ENCODE measurements around the gene NXPH1.

NXPH1 gene

DNA sequence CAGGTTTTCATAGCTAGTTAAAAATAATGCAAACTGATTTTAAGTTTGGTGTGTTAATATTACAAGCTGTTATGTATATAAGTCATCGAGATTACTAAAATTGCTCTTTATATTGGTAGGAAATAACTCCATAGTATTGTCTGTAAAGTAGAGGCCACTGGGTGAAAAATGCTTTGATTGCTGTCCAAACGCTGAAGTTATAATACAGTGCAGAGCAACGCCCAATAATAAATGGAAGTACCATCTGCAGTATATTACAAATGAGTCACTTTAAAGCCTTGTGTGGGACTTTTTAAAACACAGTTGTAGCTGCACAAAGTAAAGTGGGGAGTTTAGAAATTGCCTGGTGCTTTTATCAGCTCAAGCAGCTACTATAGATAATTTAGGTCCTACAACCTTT lies 196.1 kb downstream of the NXPH1 start:
- in situ Hi-C loops (cut with MboI; ENCODE audit: low pct_unique_long_range_greater_than_20kb, low sequenced_read_pairs, unreplicated experiment), result no loop called here
- TF ChIP-seq, protein P1, sequence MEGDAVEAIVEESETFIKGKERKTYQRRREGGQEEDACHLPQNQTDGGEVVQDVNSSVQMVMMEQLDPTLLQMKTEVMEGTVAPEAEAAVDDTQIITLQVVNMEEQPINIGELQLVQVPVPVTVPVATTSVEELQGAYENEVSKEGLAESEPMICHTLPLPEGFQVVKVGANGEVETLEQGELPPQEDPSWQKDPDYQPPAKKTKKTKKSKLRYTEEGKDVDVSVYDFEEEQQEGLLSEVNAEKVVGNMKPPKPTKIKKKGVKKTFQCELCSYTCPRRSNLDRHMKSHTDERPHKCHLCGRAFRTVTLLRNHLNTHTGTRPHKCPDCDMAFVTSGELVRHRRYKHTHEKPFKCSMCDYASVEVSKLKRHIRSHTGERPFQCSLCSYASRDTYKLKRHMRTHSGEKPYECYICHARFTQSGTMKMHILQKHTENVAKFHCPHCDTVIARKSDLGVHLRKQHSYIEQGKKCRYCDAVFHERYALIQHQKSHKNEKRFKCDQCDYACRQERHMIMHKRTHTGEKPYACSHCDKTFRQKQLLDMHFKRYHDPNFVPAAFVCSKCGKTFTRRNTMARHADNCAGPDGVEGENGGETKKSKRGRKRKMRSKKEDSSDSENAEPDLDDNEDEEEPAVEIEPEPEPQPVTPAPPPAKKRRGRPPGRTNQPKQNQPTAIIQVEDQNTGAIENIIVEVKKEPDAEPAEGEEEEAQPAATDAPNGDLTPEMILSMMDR (IDR thresholded peaks at IDR 0.05; ENCODE audit: extremely low read depth, insufficient read depth, missing control alignments), result no peak
- DNase-seq (ENCODE audit: low spot score), result no peak

DNA sequence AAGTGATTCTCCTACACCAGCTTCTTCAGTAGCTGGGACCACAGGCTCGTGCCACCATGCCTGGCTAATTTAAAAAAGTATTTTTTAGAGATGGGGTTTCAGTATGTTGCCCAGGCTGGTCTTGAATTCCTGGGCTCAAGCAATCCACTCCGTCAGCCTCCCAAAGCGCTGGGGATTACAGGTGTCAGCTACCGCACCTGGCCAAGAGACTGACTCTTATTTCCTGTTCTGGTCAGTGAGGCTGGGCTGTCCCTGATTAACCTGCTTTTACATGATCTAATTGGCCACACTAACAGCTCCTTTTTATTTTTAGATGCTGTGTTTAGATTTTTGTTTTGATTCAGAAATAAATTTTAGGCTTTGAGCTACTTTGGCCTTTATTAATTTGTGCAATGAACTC lies 203.9 kb downstream of the NXPH1 start:
- TF ChIP-seq, protein P1 (IDR thresholded peaks at IDR 0.05; ENCODE audit: extremely low read depth, insufficient read depth, missing control alignments), result no peak
- in situ Hi-C loops (cut with MboI; ENCODE audit: low pct_unique_long_range_greater_than_20kb, low sequenced_read_pairs, unreplicated experiment), result no loop called here
- no peak for DNase-seq (ENCODE audit: low spot score)

DNA sequence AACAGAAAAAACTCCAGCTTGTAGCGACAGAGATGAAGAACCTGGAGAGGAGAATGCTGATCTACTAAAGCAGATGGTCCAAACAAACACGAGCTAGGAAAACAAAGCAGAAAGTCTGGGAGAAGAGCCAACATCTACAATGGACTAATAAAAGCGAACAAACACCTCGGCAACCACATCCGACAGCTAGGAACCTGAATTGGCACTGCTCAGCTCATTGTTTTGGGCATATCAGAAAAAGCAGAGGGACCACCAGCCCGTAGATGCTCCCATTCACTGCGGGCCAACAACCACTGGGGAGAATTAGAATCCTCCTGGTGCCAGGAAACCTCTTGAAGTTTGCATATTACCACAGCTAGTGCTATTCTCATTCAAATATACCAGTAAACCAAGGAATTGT lies 204.7 kb downstream of the NXPH1 start:
- TF ChIP-seq, protein P1 (IDR thresholded peaks at IDR 0.05; ENCODE audit: extremely low read depth, insufficient read depth, missing control alignments), result no peak
- no peak for DNase-seq (ENCODE audit: low spot score)
- in situ Hi-C loops (cut with MboI; ENCODE audit: low pct_unique_long_range_greater_than_20kb, low sequenced_read_pairs, unreplicated experiment), result no loop called here

DNA sequence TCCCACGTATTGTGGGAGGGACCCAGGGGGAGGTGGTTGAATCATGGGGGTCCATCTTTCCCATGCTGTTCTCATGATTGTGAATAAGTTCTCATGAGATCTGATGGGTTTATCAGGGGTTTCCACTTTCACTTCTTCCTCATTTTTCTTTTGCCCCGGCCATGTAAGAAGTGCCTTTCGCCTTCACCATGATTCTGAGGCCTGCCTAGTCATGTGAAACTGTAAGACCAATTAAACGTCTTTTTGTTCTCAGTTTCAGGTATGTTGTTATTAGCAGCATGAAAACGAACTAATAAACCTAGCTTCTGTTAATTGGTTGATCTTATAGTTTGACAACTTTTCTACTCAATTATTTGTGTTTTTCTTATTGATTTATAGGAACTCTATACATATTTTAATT lies 206.3 kb downstream of the NXPH1 start:
- DNase-seq (ENCODE audit: low spot score), result no peak
- in situ Hi-C loops (cut with MboI; ENCODE audit: low pct_unique_long_range_greater_than_20kb, low sequenced_read_pairs, unreplicated experiment), result no loop called here
- TF ChIP-seq, protein P1 (IDR thresholded peaks at IDR 0.05; ENCODE audit: extremely low read depth, insufficient read depth, missing control alignments), result no peak

- in situ Hi-C loops (cut with MboI; ENCODE audit: low pct_unique_long_range_greater_than_20kb, low sequenced_read_pairs, unreplicated experiment), result no loop called here
- no peak for DNase-seq (ENCODE audit: low spot score)
- TF ChIP-seq, protein P1 (IDR thresholded peaks at IDR 0.05; ENCODE audit: extremely low read depth, insufficient read depth, missing control alignments), result no peak
Observed at GRCh38 chr7:8640671-8641070, 207.3 kb downstream of the NXPH1 start.

- TF ChIP-seq, protein P1 (IDR thresholded peaks at IDR 0.05; ENCODE audit: extremely low read depth, insufficient read depth, missing control alignments), result no peak
- in situ Hi-C loops (cut with MboI; ENCODE audit: low pct_unique_long_range_greater_than_20kb, low sequenced_read_pairs, unreplicated experiment), result no loop called here
- no peak for DNase-seq (ENCODE audit: low spot score)
Observed at GRCh38 chr7:8668627-8669500, 235.5 kb downstream of the NXPH1 start.

Measured in GM13977 (cell line).